Upper lobe of left lung (tissue), 6 donors: ENCODE data around the gene HAO1. TPM values are rescaled to one million over a fixed set of nuclear protein-coding genes. Genes with fewer than 3 reads are reported as not detected.
"Not testable (repeated sequence)": the region's sequence is repeated elsewhere in the genome, so short reads cannot be mapped to it uniquely, and the experiment has no call there.

Experiments
- ATAC-seq, 2 donors: fragments of 200-7000 bp; cut with Tn5 transposase; one replicate each; pipeline ENCODE4 v1.9.1; 2022; ENCODE audit warnings: mild to moderate bottlenecking in 2 of 2, moderate library complexity in 2 of 2; ENCODE audit not compliant: low FRiP score in 2 of 2
- DNase-seq, 2 donors: peaks; one replicate each; pipeline ENCODE4 v3.0.0-alpha.2; 2019 to 2020
- H3K27ac ChIP-seq, 4 donors: fragments of 200-600 bp; sonication (generic); one replicate each; pipeline ENCODE4 v1.5.1; 2016 to 2019
- H3K27me3 ChIP-seq, 4 donors: fragments of 200-600 bp; sonication (generic); one replicate each; pipeline ENCODE4 v1.5.1; 2017 to 2019
- H3K36me3 ChIP-seq, 4 donors: fragments of 200-600 bp; sonication (generic); one replicate each; pipeline ENCODE4 v1.5.1; 2016 to 2019
- H3K4me1 ChIP-seq, 4 donors: fragments of 200-600 bp; sonication (generic); one replicate each; pipeline ENCODE4 v1.5.1; 2018 to 2019
- H3K4me3 ChIP-seq, 4 donors: fragments of 200-600 bp; sonication (generic); one replicate each; pipeline ENCODE4 v1.5.1; 2017 to 2019; ENCODE audit warnings: mild to moderate bottlenecking in 2 of 4, moderate library complexity in 1 of 4
- H3K9me3 ChIP-seq, 4 donors: fragments of 200-600 bp; sonication (generic); one replicate each; pipeline ENCODE4 v1.5.1; 2018 to 2019
- CTCF ChIP-seq, 6 experiments: fragments of 450-650 bp in 4 of 6; fragments of 200-600 bp in 2 of 6; sonication (generic) in 2 of 6; IDR thresholded peaks; one replicate each; pipeline ENCODE4 v1.5.1; 2016 to 2019; ENCODE audit warnings: antibody characterized with exemption in 6 of 6
- EP300 ChIP-seq, 4 donors: sonication (generic); formaldehyde crosslinking; IDR thresholded peaks; one replicate each; pipeline ENCODE4 v1.5.1; 2017; ENCODE audit warnings: antibody characterized with exemption in 4 of 4, control low read depth in 2 of 4
- POLR2A ChIP-seq, 4 donors: fragments of 450-650 bp; IDR thresholded peaks; one replicate each; pipeline ENCODE4 v1.5.1; 2016 to 2017; ENCODE audit warnings: antibody characterized with exemption in 4 of 4, mild to moderate bottlenecking in 2 of 4
- POLR2AphosphoS5 ChIP-seq, 2 donors: sonication (generic); formaldehyde crosslinking; IDR thresholded peaks; one replicate each; pipeline ENCODE4 v1.5.1; 2017; ENCODE audit warnings: antibody characterized with exemption in 2 of 2
- WGBS, 2 donors: methylation state at CpG; one replicate each; pipeline ENCODE4 v1.1.5; 2017 to 2018; 5-methylcytosine and 5-hydroxymethylcytosine counted together
- small RNA-seq, 4 donors: library from RNA; depleted of rRNA; stranded (forward); fragments of <200 nt; gene quantifications; one replicate each; pipeline ENCODE3, GENCODE V24; 2016
- total RNA-seq, 6 donors: library from RNA; depleted of rRNA in 4 of 6; stranded (reverse); fragments of >200 nt in 4 of 6; gene quantifications; one replicate each; pipeline versions ENCODE4 v1.1.0 to v1.2.1, GENCODE V29; 2016 to 2021
- donor health status: DM: no; HTN: no; CAD: no; lungs with moderate emphysema.
- donor health status: DM: no; HTN: yes; CAD: no; lungs with severe emphysema.

HAO1 gene
- total RNA-seq, 6 donors from 2014 or later: 0.13 TPM; not detected in 5

DNA sequence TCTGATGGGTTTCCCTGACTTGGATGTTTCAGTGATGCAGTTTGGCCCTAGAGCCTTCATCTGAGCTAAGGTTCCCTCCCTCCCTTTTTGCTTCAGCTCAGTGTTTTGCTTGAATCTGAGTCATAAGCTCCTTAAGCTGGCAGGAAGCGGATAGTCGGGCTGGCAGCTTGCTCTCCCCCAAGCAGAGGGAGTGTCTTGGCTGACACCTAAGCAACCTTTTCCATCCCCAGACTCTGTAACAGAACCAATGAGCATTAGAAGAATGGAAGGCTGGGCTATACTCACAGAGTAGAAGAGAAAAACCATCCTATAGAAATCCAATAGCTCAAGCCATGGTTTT, 98.3 kb downstream of the HAO1 start:
- Histone ChIP-seq H3K27ac (no peak overlapping the region), H3K4me1 (no peaks in the 10 kb centered on the region), H3K36me3 (no peaks in the 10 kb centered on the region), H3K4me3 (no peak overlapping the region), H3K27me3 (no peaks in the 10 kb centered on the region), H3K9me3 (no peaks in the 10 kb centered on the region)
- TF ChIP-seq EP300 (IDR thresholded peaks at IDR 0.05) (no peak), POLR2A (IDR thresholded peaks at IDR 0.05) (no peak), POLR2AphosphoS5 (IDR thresholded peaks at IDR 0.05) (no peak), CTCF (IDR thresholded peaks at IDR 0.05) (no peak)
- ATAC-seq (peak in 1 of 2 donors; percentile 82), DNase-seq (no peak)
- 55 to 56% methylated on average over 2 of the region's 2 CpGs for WGBS, 2 donors

GRCh38 chr20:7841291-7841970, 98.8 kb downstream of the HAO1 start:
- H3K36me3 ChIP-seq: no peaks in the 10 kb centered on the region
- H3K27ac ChIP-seq: no peak overlapping the region
- no peaks in the 10 kb centered on the region for H3K4me1 ChIP-seq
- no peaks in the 10 kb centered on the region for H3K9me3 ChIP-seq
- no peak overlapping the region for H3K4me3 ChIP-seq
- TF ChIP-seq CTCF (IDR thresholded peaks at IDR 0.05) (no peak), POLR2AphosphoS5 (IDR thresholded peaks at IDR 0.05) (no peak), POLR2A (IDR thresholded peaks at IDR 0.05) (no peak), EP300 (IDR thresholded peaks at IDR 0.05) (no peak)
- H3K27me3 ChIP-seq: no peaks in the 10 kb centered on the region
- DNase-seq: no peak
- WGBS, 2 donors: 71 to 95% methylated on average over 1 to 2 of the region's 2 CpGs
- ATAC-seq: peak in 1 of 2 donors; percentile 58

- no peaks in the 10 kb centered on the region for H3K36me3 ChIP-seq
- no peaks in the 10 kb centered on the region for H3K27me3 ChIP-seq
- H3K27ac ChIP-seq: no peak overlapping the region
- no peak for TF ChIP-seq POLR2AphosphoS5 (IDR thresholded peaks at IDR 0.05)
- TF ChIP-seq CTCF (IDR thresholded peaks at IDR 0.05): no peak
- no peak for TF ChIP-seq POLR2A (IDR thresholded peaks at IDR 0.05)
- TF ChIP-seq EP300 (IDR thresholded peaks at IDR 0.05): no peak
- H3K4me3 ChIP-seq: no peak overlapping the region
- no peaks in the 10 kb centered on the region for H3K9me3 ChIP-seq
- no peak for DNase-seq
- no peak for ATAC-seq
- H3K4me1 ChIP-seq: no peaks in the 10 kb centered on the region
Measured at GRCh38 chr20:7836076-7836475, 104.2 kb downstream of the HAO1 start.

DNA sequence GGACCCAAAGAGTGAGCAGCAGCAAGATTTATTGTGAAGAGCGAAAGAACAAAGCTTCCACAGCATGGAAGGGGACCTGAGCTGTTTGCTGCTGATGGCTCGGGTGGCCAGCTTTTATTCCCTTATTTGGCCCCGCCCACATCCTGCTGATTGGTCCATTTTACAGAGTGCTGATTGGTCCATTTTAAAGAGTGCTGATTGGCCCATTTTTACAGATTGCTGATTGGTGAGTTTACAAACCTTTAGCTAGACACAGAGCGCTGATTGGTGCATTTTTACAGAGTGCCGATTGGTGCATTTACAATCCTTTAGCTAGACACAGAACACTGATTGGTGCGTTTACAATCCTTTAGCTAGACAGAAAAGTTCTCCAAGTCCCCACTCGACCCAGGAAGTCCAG, 105.8 kb downstream of the HAO1 start:
- DNase-seq, H3K4me1 ChIP-seq, H3K9me3 ChIP-seq, H3K36me3 ChIP-seq, H3K27ac ChIP-seq, H3K4me3 ChIP-seq, ATAC-seq, H3K27me3 ChIP-seq: not testable (repeated sequence)
- WGBS, 2 donors: 82% methylated on average over 7 of the region's 7 CpGs

Small RNA genes within 50 kb of the gene (small RNA-seq; reads per million reads assigned to genes)
- 0 reads per million in 4 donors for gene AL021879.1

Other genes starting within 250 kb of the HAO1 start
- gene TMX4, start 79.3 kb upstream of the HAO1 start, total RNA-seq: 10 to 100 TPM; 12.4 to 50.5 (median 31.5) TPM
- 10 to 100 TPM in 3 of 6 donors, 1 to 10 TPM in 3; 4.8 to 26.2 (median 10.7) TPM for gene PLCB1, start 191.8 kb upstream of the HAO1 start, total RNA-seq